GM12874 (cell line): ENCODE measurements around the gene KCNQ1OT1.

Experiments
- TF ChIP-seq, protein P1 (sequence below): IDR thresholded peaks from 2 replicates; pipeline ENCODE4 v1.5.1; 2011; ENCODE audit warnings: low read depth, mild to moderate bottlenecking, control low read depth, low read length, moderate library complexity; ENCODE audit not compliant: insufficient read depth

Gene KCNQ1OT1

DNA sequence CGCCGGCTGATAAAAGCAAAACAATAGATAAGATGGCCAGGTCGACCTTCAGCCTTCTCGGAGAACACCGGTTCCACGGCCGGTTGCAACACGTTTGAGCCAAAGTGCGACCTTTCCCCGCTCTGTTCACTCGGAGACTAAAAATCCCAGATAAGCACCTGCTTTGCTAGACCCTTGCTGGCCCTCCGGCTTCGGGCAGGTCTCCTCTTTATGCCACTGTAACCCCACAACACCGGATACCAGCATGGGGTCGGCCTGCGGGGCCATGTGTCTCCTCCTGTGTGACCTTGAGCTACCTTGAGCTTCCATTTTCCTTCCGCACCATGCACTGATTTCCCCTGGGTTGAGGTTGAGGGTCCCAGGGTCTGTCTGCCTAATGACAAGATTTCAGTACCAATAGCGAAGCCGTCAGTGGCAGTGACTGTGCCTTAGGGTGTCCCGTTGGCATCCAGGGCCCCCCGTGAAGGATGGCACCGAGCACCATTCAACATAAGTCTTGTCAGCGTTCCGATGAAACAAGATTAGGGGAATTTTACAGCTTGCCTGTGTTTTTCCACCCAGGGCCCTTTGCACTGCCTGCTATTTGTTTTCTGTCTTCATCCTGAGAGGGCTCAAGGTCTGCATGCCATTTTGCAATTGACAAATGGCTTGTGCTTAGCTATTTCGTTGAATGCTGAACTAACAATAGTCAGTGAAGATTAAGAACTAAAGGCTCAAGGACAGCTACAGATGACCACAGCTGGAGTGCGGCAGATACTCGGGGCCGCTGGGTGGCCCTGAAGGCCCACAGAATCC lies 136.4 kb downstream of the KCNQ1OT1 start:
- TF ChIP-seq, protein P1, sequence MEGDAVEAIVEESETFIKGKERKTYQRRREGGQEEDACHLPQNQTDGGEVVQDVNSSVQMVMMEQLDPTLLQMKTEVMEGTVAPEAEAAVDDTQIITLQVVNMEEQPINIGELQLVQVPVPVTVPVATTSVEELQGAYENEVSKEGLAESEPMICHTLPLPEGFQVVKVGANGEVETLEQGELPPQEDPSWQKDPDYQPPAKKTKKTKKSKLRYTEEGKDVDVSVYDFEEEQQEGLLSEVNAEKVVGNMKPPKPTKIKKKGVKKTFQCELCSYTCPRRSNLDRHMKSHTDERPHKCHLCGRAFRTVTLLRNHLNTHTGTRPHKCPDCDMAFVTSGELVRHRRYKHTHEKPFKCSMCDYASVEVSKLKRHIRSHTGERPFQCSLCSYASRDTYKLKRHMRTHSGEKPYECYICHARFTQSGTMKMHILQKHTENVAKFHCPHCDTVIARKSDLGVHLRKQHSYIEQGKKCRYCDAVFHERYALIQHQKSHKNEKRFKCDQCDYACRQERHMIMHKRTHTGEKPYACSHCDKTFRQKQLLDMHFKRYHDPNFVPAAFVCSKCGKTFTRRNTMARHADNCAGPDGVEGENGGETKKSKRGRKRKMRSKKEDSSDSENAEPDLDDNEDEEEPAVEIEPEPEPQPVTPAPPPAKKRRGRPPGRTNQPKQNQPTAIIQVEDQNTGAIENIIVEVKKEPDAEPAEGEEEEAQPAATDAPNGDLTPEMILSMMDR = no peak

DNA sequence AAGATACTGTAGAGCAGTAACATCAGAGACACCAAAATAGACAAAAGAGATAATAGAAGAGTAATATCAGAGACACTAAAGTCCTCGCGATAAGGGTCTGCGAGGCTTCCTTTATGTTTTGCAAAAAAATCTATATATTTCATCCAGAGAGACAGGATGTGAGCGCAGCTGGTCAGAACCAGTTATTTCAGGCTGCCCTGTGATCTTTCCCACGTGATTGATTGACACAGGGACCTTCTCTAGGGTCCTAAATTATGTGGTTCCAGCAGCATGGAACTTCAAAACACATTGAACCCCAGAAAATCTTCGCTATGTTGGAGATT lies 136.9 kb downstream of the KCNQ1OT1 start:
- TF ChIP-seq, protein P1 = no peak

DNA sequence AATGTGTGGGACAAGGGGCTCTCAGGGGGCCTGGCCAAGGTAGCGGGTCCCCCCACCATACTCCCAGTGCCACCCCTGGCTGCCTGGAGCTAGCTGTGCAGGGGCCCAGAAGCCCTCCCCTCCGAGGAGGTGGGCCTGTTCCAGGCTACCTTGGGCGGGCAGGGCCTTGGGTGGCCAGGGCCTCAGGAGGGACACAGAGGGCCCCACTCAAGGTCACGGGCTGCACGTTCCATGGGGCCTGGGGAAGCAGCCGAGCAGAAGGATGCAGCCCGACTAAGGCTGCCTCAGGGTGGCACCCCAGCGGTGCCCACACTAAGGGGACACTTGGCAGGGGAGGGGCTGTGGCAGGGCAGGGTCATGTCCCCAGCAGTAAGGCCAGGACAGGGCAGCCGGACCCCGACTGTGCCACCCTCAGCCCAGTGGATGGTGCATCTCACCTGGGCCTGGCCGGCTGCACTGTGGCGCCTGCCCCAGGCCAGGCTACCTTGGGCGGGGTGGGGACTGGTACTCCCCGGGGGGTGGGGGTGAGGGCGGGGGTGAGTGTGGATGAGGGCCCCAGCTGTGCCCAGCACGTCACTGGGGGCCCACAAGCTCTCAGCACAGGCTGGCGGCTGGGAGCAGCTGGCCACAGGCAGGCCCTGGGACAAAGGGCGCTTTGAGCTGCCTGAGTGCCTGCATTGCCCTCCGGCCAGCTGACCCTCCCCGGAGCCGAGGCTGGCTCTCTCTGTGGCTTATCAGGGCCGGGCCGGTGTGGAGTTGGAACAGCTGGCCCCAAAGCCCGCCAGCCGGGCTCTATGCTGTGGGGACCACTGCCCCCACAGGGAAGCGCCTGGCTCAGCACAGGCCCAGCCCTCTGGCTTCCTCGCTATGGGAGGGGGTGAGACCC lies 137.9 kb downstream of the KCNQ1OT1 start:
- TF ChIP-seq, protein P1 = no peak

DNA sequence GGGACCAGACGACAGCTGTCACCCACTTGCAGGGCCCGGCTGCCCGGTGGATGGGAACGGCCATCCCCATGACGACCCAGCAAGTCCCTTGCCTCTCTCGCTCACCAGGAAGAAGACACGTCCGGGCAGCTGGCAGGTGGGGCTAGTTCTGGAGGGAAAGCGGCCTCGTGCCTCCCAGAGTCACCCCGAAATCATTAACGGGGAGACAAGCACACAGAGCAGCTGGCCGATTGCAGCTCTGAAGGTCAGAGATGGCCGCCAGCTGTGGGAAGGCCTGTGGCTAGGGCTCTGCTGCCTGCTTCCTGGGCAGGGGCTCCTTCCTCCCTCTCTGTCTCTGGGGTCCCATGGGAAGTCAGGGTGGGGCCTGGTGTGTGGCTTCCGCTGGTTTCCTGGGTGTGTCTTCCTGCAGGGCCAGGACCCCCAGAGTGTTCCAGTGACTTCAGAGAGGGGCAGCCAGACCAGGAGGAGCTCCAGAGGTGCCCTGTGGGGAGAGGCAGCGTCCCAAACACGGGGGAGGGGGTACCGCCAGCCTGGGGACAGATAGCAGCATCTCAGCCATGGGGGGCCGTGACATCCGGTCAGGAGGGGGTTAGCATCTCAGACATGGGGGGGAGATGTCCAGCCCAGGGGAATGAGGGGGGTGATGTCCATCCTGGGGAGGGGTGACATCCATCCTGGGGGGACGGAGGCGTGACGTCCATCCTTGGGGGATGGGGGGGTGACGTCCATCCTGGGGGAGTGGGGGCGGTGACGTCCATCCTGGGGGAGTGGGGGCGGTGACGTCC lies 140.1 kb downstream of the KCNQ1OT1 start:
- TF ChIP-seq, protein P1 = no peak

DNA sequence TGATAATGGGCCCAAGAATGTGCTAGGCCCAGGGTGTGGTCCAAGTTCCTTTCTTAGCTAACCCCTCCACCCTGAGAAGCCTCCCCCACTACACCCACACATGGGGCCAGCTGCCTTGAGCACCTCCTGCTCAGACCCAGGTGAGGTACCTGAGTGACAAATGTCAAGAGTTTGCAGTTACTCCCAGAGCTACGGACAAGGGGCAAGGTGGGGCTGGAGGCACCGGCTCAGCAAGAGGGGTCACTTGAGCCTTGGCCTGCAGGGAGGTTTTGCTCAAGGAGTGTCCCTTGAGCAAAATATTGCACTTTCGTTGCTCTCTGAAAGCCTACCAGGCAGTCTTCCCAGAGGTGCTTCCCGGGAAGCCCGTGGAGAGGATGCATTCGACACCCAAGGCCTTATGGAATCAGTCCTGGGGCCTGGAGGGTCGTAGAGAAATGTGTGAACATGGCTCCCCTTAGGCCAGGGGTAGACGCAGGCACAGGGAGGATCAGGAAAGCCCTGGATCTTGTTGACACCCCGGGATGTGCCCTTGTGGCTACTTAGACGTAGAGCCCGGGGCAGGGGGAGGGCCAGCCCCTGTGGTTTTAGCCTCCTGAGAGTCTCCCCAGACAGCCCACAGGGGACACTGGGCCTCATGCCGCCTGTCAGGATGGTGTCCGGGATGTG lies 140.8 kb downstream of the KCNQ1OT1 start:
- TF ChIP-seq, protein P1 = no peak

DNA sequence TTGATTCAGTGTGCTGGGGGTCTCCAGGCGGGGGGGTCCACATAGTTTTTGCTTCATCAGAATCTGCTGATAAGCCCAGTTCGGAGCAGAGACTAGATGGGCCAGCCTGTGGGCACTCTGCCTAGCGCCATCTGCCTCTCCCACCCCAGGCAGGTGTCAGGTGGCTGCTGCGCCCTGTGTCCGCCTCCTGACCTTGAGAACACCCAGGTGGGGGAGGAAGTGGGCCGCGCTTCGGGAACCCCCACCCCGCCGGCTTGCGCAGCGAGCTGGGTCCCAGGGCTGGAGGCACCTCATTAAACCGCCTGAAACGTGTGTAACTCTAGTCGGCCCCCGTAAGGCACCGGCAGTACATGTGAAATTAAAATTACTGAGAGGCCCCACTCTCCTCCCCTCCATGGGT lies 141.4 kb downstream of the KCNQ1OT1 start:
- TF ChIP-seq, protein P1 = no peak
